Keratinocyte (primary cell): Measurements from ENCODE around the gene HS3ST6. TPM values are rescaled to one million over a fixed set of nuclear protein-coding genes. Genes with fewer than 3 reads are reported as not detected.
"Not testable (repeated sequence)": the region's sequence is repeated elsewhere in the genome, so short reads cannot be mapped to it uniquely, and the experiment has no call there.

ENCODE experiments used
- DNase-seq: peaks from one replicate; pipeline ENCODE4 v3.0.0-alpha.2; 2011; ENCODE audit warnings: low read depth, missing footprints, low spot score
- FAIRE-seq: peaks from 2 replicates; lab custom pipeline; 2011; peaks lifted over from hg19 to GRCh38; lab: Jason Lieb, UNC
- H2AFZ ChIP-seq: 2 replicates; pipeline ENCODE4 v1.6.0; 2012; ENCODE audit warnings: low read length, control low read depth, inconsistent platforms; ENCODE audit not compliant: control insufficient read depth
- H3K27ac ChIP-seq: 2 replicates; pipeline ENCODE4 v1.5.1; 2011; ENCODE audit warnings: low read length; ENCODE audit not compliant: control insufficient read depth, insufficient read depth
- H3K27me3 ChIP-seq: 3 replicates; pipeline ENCODE4 v1.6.0; 2011; ENCODE audit warnings: low read length; ENCODE audit not compliant: control insufficient read depth, insufficient read depth; ENCODE audit errors: extremely low read depth
- H3K36me3 ChIP-seq, 2 experiments: 2 replicates in 1 of 2; 3 replicates in 1 of 2; pipeline ENCODE4 v1.5.1; 2011; ENCODE audit warnings: low read length in 2 of 2, mild to moderate bottlenecking in 1 of 2; ENCODE audit not compliant: control insufficient read depth in 2 of 2, insufficient read depth in 2 of 2; ENCODE audit errors: extremely low read depth in 1 of 2
- H3K4me1 ChIP-seq: 3 replicates; pipeline ENCODE4 v1.5.1; 2011; ENCODE audit warnings: low read length; ENCODE audit not compliant: control insufficient read depth, insufficient read depth; ENCODE audit errors: extremely low read depth
- H3K4me2 ChIP-seq: 3 replicates; pipeline ENCODE4 v1.6.0; 2011; ENCODE audit warnings: low read depth, low read length; ENCODE audit not compliant: control insufficient read depth, insufficient read depth; ENCODE audit errors: extremely low read depth
- H3K4me3 ChIP-seq, 3 experiments: fragments of 200-600 bp in 1 of 3; sonication (generic) in 1 of 3; 2 replicates in 2 of 3; 3 replicates in 1 of 3; pipeline ENCODE4 v1.5.1; 2011 to 2016; ENCODE audit warnings: low read length in 3 of 3, mild to moderate bottlenecking in 3 of 3, control low read depth in 2 of 3, inconsistent platforms in 1 of 3, low read depth in 1 of 3, mixed read lengths in 1 of 3, mixed run types in 1 of 3, moderate library complexity in 1 of 3; ENCODE audit not compliant: control insufficient read depth in 2 of 3, insufficient read depth in 2 of 3; ENCODE audit errors: extremely low read depth in 1 of 3
- H3K79me2 ChIP-seq: 2 replicates; pipeline ENCODE4 v1.6.0; 2012; ENCODE audit warnings: low read length; ENCODE audit not compliant: control insufficient read depth, insufficient read depth
- H3K9ac ChIP-seq: 3 replicates; pipeline ENCODE4 v1.6.0; 2011; ENCODE audit warnings: low read length; ENCODE audit not compliant: control insufficient read depth, insufficient read depth; ENCODE audit errors: extremely low read depth
- H3K9me1 ChIP-seq: 3 replicates; pipeline ENCODE4 v1.6.0; 2011; ENCODE audit warnings: low read length; ENCODE audit not compliant: control insufficient read depth, insufficient read depth; ENCODE audit errors: extremely low read depth
- H3K9me3 ChIP-seq: 2 replicates; pipeline ENCODE4 v1.5.1; 2012; ENCODE audit warnings: low read depth, low read length; ENCODE audit not compliant: control insufficient read depth
- H4K20me1 ChIP-seq: 3 replicates; pipeline ENCODE4 v1.6.0; 2011; ENCODE audit warnings: low read length; ENCODE audit not compliant: control insufficient read depth, insufficient read depth; ENCODE audit errors: extremely low read depth
- CTCF ChIP-seq, 3 experiments: IDR thresholded peaks in 1 of 3; conservative IDR thresholded peaks in 1 of 3; optimal IDR thresholded peaks in 1 of 3; 2 replicates in 2 of 3; 3 replicates in 1 of 3; pipeline versions ENCODE3 to v1.5.1; 2011; ENCODE audit warnings: low read length in 3 of 3, mild to moderate bottlenecking in 3 of 3, moderate library complexity in 2 of 3, control low read depth in 1 of 3, inconsistent platforms in 1 of 3; ENCODE audit not compliant: insufficient read depth in 2 of 3; ENCODE audit errors: extremely low read depth in 1 of 3
- EZH2 ChIP-seq: IDR thresholded peaks from one replicate; pipeline ENCODE4 v1.6.1; 2012; ENCODE audit warnings: inconsistent platforms, mild to moderate bottlenecking, low read length, moderate library complexity
- dilution Hi-C: fragments of 300-500 bp; cut with MboI; formaldehyde crosslinking; loops from one replicate; pipeline ENCODE4 v1.7.0; 2020; ENCODE audit warnings: low sequenced_read_pairs; ENCODE audit not compliant: extremely low pct_ligation_motif_present
- polyA plus RNA-seq, 5 experiments: library from polyadenylated mRNA; depleted of rRNA in 3 of 5; stranded (reverse) in 3 of 5; stranded (forward) in 1 of 5; unstranded in 1 of 5; fragments of >200 nt; gene quantifications; 1 replicate in 1 of 5; 2 replicates in 3 of 5; 3 replicates in 1 of 5; pipeline versions ENCODE4 v1.2.1 to v1.2.3, GENCODE V29; 2011 to 2012; ENCODE audit warnings: missing spikeins in 2 of 5, low read depth in 1 of 5, low replicate concordance in 1 of 5

The HS3ST6 gene
- polyA plus RNA-seq, 1 donor (not counting 4 experiments of a cell fraction or from before 2014, with no cell fraction given) = not detected

GRCh38 chr16:1900452-1900774 is 17.8 kb downstream of the HS3ST6 start:
- H3K4me3 ChIP-seq = no peak overlapping the region
- H3K36me3 ChIP-seq = no peaks in the 10 kb centered on the region
- no peak for TF ChIP-seq EZH2
- no peak for TF ChIP-seq CTCF (optimal IDR thresholded peaks at IDR 0.05 in 1 of 3, IDR thresholded peaks at IDR 0.05 in 1 of 3, conservative IDR thresholded peaks at IDR 0.05 in 1 of 3; ENCODE audit: extremely low read depth in 1 of 3, insufficient read depth in 2 of 3, low read length in 3 of 3)
- no peaks in the 10 kb centered on the region for H3K4me1 ChIP-seq
- H3K27me3 ChIP-seq = peaks cover 47% of the 10 kb centered on the region
- no peaks in the 10 kb centered on the region for H4K20me1 ChIP-seq
- no peak overlapping the region for H3K27ac ChIP-seq
- H3K9me3 ChIP-seq = no peaks in the 10 kb centered on the region
- DNase-seq (no peak), FAIRE-seq (no peak)
- H3K79me2 ChIP-seq = no peaks in the 10 kb centered on the region
- dilution Hi-C loops = no loop called here
- H2AFZ ChIP-seq = no peak overlapping the region
- no peak overlapping the region for H3K4me2 ChIP-seq
- no peak overlapping the region for H3K9ac ChIP-seq
- no peaks in the 10 kb centered on the region for H3K9me1 ChIP-seq

GRCh38 chr16:1899641-1900451 is 18.4 kb downstream of the HS3ST6 start:
- H3K4me3 ChIP-seq = no peak overlapping the region
- H3K27me3 ChIP-seq = peaks cover 41% of the 10 kb centered on the region
- FAIRE-seq (no peak), DNase-seq (no peak)
- no peaks in the 10 kb centered on the region for H3K9me1 ChIP-seq
- H3K9me3 ChIP-seq = no peaks in the 10 kb centered on the region
- no peak overlapping the region for H3K4me2 ChIP-seq
- H3K4me1 ChIP-seq = no peaks in the 10 kb centered on the region
- H4K20me1 ChIP-seq = no peaks in the 10 kb centered on the region
- H3K79me2 ChIP-seq = no peaks in the 10 kb centered on the region
- no peak overlapping the region for H2AFZ ChIP-seq
- H3K27ac ChIP-seq = no peak overlapping the region
- TF ChIP-seq CTCF (optimal IDR thresholded peaks at IDR 0.05 in 1 of 3, IDR thresholded peaks at IDR 0.05 in 1 of 3, conservative IDR thresholded peaks at IDR 0.05 in 1 of 3; ENCODE audit: extremely low read depth in 1 of 3, insufficient read depth in 2 of 3, low read length in 3 of 3) (peak in 1 of 3 experiments; percentile 1), EZH2 (no peak)
- dilution Hi-C loops = no loop called here
- H3K36me3 ChIP-seq = no peaks in the 10 kb centered on the region
- no peak overlapping the region for H3K9ac ChIP-seq

GRCh38 chr16:1897692-1898091 is 20.5 kb downstream of the HS3ST6 start:
- H3K9ac ChIP-seq, dilution Hi-C loops: not testable (repeated sequence)

More at GRCh38 chr16:1897692-1898091, 20.5 kb downstream of the HS3ST6 start:
- H3K27ac ChIP-seq, H3K4me3 ChIP-seq, DNase-seq, H4K20me1 ChIP-seq, H3K9me3 ChIP-seq, H2AFZ ChIP-seq, H3K4me1 ChIP-seq, H3K4me2 ChIP-seq, H3K79me2 ChIP-seq, H3K36me3 ChIP-seq, FAIRE-seq, H3K9me1 ChIP-seq: not testable (repeated sequence)
- H3K27me3 ChIP-seq = peaks cover 46% of the 10 kb centered on the region
